GM21529 (cell line): Measurements from ENCODE around the gene ENO2.
A peak's percentile ranks its signal among the peaks of the same experiment; 100 is the strongest.

Experiments used
- ATAC-seq: cut with Tn5 transposase; IDR thresholded peaks from one replicate; pipeline ENCODE4 v1.9.1; 2021; ENCODE audit not compliant: unreplicated experiment

ENO2 gene

GRCh38 chr12:6929466-6930452, 15.4 kb downstream of the ENO2 start:
- ATAC-seq: no peak

- no peak for ATAC-seq
These were observed 18.4 kb downstream of the ENO2 start for GRCh38 chr12:6932766-6933165.

- ATAC-seq: no peak
These were observed 19.7 kb downstream of the ENO2 start for GRCh38 chr12:6934110-6934509.

GRCh38 chr12:6935371-6936193, 21.2 kb downstream of the ENO2 start:
- ATAC-seq: no peak

- ATAC-seq: no peak
These were observed 21.8 kb downstream of the ENO2 start for GRCh38 chr12:6936194-6936635.

GRCh38 chr12:6936636-6937480, 22.5 kb downstream of the ENO2 start:
- peak; percentile 10 for ATAC-seq

- ATAC-seq: peak; percentile 84
These were observed 23.3 kb downstream of the ENO2 start for GRCh38 chr12:6937481-6938352.

- no peak for ATAC-seq
These were observed 24.2 kb downstream of the ENO2 start for GRCh38 chr12:6938353-6939190.

GRCh38 chr12:6939191-6939540, 24.8 kb downstream of the ENO2 start:
- ATAC-seq: no peak

- no peak for ATAC-seq
These were observed 26.9 kb downstream of the ENO2 start for GRCh38 chr12:6941267-6941666.

GRCh38 chr12:6941782-6942181, 27.4 kb downstream of the ENO2 start:
- no peak for ATAC-seq

- no peak for ATAC-seq
These were observed 27.9 kb downstream of the ENO2 start for GRCh38 chr12:6942331-6942665.

GRCh38 chr12:6943389-6943721, 29.0 kb downstream of the ENO2 start:
- ATAC-seq: peak; percentile 29

GRCh38 chr12:6943722-6944380, 29.5 kb downstream of the ENO2 start, which contains the start of the genes C12orf57 and RNU7-1:
TSS of gene C12orf57 (plus strand) at chr12:6944022. CDS start at chr12:6944122, 100 bp downstream.
TSS of gene RNU7-1 (plus strand) at chr12:6943816.
- peak; percentile 29 for ATAC-seq

- ATAC-seq: peak; percentile 38
These were observed 30.2 kb downstream of the ENO2 start for GRCh38 chr12:6944381-6945186.

- no peak for ATAC-seq
These were observed 31.2 kb downstream of the ENO2 start for GRCh38 chr12:6945613-6946012.

- ATAC-seq: peak; percentile 34
These were observed 31.9 kb downstream of the ENO2 start for GRCh38 chr12:6946033-6946919.
